GM04503 (cell line): ENCODE results near the gene ANKRD44.

Experiments used
- DNase-seq: peaks from one replicate; pipeline ENCODE4 v3.0.0-alpha.2; 2012; ENCODE audit warnings: low read depth

ANKRD44 gene

DNA sequence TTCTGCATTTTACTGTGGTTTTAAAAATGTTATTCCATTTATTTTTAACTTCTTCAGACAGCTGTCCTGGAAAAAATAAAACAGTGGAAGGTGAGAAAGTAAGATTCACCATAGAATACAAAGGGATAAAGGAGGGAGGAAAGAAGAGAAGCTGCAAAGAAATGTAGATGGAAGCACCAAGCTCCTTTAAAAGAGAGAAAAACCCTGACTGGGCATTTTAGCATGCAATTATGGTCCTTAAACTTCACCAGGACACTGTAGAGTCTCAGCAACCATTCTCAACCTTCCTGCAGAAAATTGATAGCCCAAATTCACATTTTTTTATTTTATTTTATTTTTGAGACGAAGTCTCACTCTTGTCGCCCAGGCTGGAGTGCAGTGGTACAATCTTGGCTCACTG is 11.6 kb upstream of the ANKRD44 start:
- no peak for DNase-seq

- DNase-seq = no peak
Measured at GRCh38 chr2:197315371-197315770, 4.8 kb upstream of the ANKRD44 start.

GRCh38 chr2:197312186-197312585 is 1.6 kb upstream of the ANKRD44 start:
- DNase-seq = no peak

DNA sequence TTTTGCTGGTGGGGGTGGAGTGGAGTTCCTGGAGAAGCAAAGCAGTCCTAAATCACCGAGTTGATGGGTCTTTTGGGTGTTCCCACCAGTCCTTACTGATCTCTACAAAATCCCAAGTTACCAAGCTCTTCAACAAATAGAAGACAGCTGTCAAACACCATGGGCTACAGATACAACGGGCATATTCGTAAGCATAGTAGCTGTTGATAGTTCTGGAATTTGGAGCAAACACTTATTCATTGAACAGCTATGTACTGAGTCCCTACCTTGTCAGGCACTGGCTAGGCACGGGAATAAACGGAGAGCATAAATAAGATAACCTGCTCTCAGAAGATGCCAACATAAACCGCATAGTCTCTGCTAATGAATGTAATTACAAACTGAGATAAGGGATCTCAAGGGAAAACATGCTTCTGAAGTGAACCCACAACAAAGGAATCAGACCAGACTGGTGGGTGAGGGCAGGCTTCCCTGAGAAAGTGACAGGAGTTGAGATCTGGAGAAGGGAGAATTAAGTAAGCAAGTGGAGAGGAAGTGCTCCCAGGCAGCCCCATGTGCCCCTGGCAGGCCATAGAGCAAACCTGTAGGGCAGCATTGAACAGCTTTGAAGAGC is 947 bp upstream of the ANKRD44 start:
- no peak for DNase-seq

GRCh38 chr2:197310987-197311420 is 424 bp upstream of the ANKRD44 start:
- DNase-seq = no peak

DNA sequence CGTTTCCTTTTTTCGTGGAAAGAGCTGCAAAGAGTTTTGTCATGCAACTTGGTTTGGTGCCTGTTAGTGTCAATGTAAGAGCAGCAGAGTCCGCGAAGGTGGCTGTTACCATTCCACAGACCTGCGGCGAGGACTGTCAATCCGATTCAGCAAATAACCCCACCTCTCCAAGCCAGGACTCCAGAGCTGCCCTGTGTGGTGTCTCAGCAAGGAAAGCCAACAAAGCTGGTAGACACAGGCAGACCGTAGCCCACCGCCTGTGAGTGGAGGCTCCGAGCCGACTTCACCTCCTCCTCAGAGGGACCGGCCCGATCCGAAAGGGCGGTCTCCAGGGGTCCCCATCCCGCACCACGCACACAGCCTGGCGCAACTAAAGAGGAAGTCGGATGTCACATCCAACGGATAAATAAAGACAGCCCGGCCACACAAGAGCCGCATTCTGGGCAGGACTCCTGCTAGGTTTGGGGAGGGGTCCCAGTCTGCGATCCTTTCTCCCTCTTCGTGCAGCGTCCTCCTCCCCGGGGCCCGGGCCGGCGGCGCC is 819 bp downstream of the ANKRD44 start:
- DNase-seq = no peak

GRCh38 chr2:197308996-197309690 is 1.4 kb downstream of the ANKRD44 start:
- no peak for DNase-seq

GRCh38 chr2:197308585-197308984 is 2.0 kb downstream of the ANKRD44 start:
- DNase-seq = no peak

DNA sequence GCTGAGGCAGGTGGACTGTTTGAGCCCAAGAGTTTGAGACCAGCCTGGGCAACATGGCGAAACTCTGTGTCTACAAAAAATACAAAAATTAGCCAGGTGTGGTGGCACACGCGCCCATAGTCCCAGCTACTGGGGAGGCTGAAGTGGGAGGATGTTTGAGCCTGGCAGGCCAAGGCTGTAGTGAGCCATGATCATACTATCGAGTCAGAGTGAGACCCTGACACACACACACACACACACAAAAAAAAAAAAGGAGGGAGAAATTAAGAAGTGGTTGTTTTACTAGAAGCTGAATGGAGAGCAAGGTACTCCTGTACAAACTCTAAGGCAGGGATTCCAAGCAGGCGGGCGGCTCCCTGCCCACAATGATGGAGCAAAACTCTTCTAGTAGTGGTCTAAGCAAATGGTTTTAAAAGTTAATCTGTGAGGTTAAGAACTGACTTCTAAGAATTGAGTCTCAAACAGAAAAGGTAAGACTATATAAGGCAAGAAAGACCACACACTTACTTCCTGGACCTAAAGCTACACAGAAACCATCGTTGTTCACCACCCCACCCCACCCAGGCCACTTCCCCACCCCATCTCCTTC is 2.6 kb downstream of the ANKRD44 start:
- no peak for DNase-seq

DNA sequence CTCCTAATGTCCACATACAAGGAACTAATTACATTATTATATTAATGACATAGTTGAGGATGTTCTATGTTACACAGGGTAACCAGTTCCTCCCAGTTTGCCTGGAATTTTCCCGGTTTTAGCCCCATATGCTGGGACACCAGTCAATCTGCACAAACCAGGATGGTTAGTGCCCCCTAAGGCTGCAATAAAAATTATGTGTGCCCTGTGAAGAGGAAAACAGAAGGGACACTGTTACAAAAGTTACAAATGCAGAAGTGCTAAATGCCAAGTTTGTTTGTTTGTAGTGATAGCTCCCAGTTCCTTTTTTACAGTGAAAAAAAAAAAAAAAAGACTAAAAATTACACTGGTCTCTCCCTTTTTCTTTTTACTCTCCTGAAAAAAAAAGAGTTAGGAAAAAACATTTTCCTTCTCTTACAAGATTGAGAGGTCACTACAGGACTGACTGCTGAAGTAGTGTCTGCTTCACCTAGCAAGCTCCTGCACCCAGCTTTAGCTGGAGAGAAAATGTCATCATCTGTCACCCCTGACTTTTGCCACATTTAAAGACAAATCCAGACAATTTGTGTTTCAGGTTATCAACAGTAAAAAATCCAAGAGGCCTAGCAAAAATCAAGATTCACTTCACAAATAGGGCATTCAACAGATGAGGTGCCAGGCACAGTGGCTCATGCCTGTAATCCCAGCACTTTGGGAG is 3.2 kb downstream of the ANKRD44 start:
- no peak for DNase-seq

DNA sequence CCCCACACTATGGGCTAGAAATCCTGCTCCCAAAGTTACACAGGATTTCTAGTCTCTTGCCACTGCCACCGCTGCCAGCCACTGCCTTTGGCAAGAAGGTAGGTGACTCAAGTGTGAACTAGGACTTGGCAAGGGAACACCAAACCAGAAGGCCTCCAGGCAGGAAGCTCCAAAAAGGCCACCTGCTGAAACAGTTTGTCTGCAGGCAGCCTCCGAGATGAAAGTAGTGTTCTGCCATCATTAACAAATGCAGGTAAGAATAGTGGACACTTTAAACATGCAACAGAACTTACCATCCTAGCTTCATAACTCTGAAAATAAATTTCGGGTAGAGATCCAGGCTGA is 3.9 kb downstream of the ANKRD44 start:
- DNase-seq = no peak

- DNase-seq = no peak
Measured at GRCh38 chr2:197306024-197306695, 4.4 kb downstream of the ANKRD44 start.

DNA sequence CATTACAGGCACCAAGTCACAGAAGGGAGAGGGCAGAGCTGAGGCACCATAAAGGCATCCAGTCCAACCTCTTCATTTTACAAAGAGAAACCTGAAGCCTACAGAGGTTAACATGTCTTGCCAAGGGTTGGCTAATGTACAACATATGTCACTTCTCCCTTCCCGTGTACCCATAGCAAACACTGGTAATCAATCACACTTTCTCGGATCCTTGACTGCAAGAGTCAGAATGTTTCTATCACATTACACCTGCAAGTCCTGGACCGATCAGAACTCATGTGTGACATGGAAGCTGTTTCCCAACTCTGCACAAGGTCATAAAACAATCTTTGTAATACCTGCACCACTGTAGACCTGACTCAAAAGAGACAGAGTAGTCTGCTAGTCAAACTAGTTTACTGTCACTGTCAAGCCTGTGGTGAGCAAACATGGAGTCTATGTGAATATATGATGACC is 6.0 kb downstream of the ANKRD44 start:
- DNase-seq = no peak

DNA sequence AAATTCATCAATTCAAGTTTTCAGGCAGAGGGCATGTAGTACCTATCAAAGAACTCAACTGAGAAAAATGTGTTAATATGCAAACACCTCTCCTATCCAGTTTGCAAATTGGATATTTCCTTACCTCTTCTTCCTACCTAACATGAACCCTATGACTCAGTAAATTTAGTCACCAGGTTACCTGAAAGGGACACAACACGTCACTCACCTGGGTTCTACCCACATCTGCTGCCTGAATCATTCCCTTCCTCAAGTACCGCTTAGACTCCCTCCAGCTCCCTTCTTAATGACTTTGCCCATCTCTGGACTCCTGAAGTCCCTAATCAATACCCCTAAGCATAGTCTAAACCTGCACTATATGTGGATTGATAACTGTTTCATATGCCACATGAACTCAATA is 10.4 kb downstream of the ANKRD44 start:
- no peak for DNase-seq

- DNase-seq = no peak
Measured at GRCh38 chr2:197298609-197299008, 12.0 kb downstream of the ANKRD44 start.

- DNase-seq = no peak
Measured at GRCh38 chr2:197297772-197298318, 12.7 kb downstream of the ANKRD44 start.

- no peak for DNase-seq
Measured at GRCh38 chr2:197297266-197297665, 13.3 kb downstream of the ANKRD44 start.

DNA sequence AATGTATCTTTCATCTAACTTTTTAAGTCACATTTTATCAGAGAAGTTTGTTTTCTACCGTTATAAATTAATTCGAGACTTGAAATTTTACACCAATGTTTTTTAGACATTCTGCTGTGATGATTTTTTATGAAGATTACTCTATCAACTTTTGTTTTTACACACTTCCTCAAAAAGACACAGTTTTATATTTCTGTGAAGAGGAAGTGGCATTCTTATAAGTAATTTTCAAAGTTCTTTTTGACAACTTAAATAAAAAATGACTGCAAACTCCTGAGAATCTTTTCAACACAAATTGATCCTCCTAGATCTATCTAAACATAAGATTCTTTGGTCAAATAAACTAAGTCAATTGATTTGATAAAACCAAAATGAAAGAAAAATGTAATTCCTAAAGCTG is 13.7 kb downstream of the ANKRD44 start:
- no peak for DNase-seq

DNA sequence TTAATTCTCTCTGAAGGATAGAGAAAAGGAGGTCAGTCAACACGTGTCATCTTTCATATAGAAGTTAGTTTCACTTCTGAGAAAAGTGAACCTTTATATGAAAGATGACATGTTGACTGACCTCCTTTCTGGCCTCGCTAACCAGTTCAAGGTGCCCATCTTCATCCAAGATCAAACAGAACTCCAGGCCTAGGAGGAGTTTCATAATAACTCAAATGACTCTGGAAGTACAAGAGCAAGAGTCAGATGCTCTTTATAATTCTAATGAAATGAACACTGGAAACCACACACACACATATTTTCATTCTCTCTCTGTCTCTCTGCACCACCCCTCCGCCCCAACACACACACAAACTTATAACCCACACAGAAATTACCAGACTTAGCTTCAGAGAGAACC is 16.3 kb downstream of the ANKRD44 start:
- DNase-seq = no peak

DNA sequence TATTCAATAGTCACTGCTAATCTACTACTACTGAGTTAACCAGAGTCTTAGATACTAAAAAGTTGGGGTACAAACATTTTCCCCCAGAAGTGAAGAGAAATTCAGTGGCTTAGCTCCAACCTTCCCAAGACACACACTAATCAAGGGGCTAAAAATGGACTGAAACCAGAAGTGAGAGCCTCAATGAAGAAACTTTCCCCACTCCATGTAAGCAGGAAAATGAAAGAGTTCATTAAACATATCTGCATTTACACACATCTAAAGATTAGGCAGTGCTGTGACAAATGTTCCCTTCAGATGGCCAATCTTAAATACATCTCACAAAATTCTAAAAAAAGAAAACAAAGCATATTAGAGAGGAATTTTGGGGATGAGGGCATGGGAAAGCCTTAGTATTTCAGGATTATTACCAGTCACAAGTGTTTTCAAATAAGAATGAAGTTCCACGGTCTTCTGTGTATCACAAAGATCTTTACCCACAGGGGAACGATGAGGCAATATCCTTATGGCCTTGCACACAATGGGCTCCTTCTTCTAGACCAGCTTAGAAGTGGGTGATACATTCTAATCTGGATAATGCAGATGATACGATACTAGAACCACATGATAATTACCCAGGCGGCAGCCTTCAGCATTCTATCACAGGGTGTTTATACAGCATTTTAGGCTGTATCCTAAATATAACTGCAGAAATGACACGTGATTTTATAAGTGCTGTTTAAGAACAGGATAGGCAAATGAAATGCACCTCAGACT is 17.1 kb downstream of the ANKRD44 start:
- no peak for DNase-seq

- no peak for DNase-seq
Measured at GRCh38 chr2:197292619-197293018, 18.0 kb downstream of the ANKRD44 start.
